A673 (cell line): ENCODE measurements around the gene SNRNP25. TPM values are rescaled to one million over a fixed set of nuclear protein-coding genes. Genes with fewer than 3 reads are reported as not detected.

Experiments
- BruUV-seq: library from RNA; stranded (reverse); fragments of 400-500 nt; replicated peaks from 2 replicates; lab custom pipeline; 2021; lab: Mats Ljungman, UMichigan
- CTCF ChIA-PET: fragments of 300-600 bp; sonication (Branson Sonifier 250); formaldehyde crosslinking; loops from one replicate; lab custom pipeline; 2022; ENCODE audit warnings: antibody characterized with exemption; lab: Charles Lee
- POLR2A ChIA-PET: fragments of 300-600 bp; sonication (Branson Sonifier 250); formaldehyde crosslinking; loops from one replicate; lab custom pipeline; 2022; ENCODE audit warnings: antibody characterized with exemption; ENCODE audit not compliant: low non-redundant PET; lab: Charles Lee
- DNase-seq: peaks from one replicate; pipeline ENCODE4 v3.0.0-alpha.2; 2015; ENCODE audit warnings: low spot score
- H3K27ac ChIP-seq: fragments of 200-600 bp; sonication (generic); 2 replicates; pipeline ENCODE4 v1.5.1; 2016; ENCODE audit warnings: mixed run types, low read depth, mild to moderate bottlenecking, mixed read lengths, antibody characterized with exemption, low read length; ENCODE audit not compliant: poor library complexity, severe bottlenecking
- H3K27me3 ChIP-seq: fragments of 200-600 bp; sonication (generic); replicated peaks from 2 replicates; pipeline ENCODE4 v1.6.1; 2017; ENCODE audit warnings: mixed run types, low read depth, mild to moderate bottlenecking, mixed read lengths, antibody characterized with exemption, low read length; ENCODE audit not compliant: insufficient read depth, poor library complexity
- H3K36me3 ChIP-seq: fragments of 200-600 bp; sonication (generic); 2 replicates; pipeline ENCODE4 v1.6.1; 2016; ENCODE audit warnings: mixed run types, mild to moderate bottlenecking, mixed read lengths, antibody characterized with exemption, low read length; ENCODE audit not compliant: insufficient read depth, poor library complexity, severe bottlenecking
- H3K4me1 ChIP-seq: fragments of 200-600 bp; sonication (generic); 2 replicates; pipeline ENCODE4 v1.6.1; 2017; ENCODE audit warnings: mixed run types, mild to moderate bottlenecking, mixed read lengths, antibody characterized with exemption, low read length; ENCODE audit not compliant: insufficient read depth, poor library complexity, severe bottlenecking
- H3K4me3 ChIP-seq: fragments of 200-600 bp; sonication (generic); 2 replicates; pipeline ENCODE4 v1.5.1; 2016; ENCODE audit warnings: low read depth, mixed run types, mild to moderate bottlenecking, mixed read lengths, low read length; ENCODE audit not compliant: poor library complexity, severe bottlenecking
- H3K9me3 ChIP-seq: fragments of 200-600 bp; sonication (generic); 2 replicates; pipeline ENCODE4 v1.6.1; 2016; ENCODE audit warnings: mixed run types, low read depth, mild to moderate bottlenecking, mixed read lengths, antibody characterized with exemption, low read length; ENCODE audit not compliant: poor library complexity, severe bottlenecking
- EZH2 ChIP-seq: fragments of 200-600 bp; sonication (generic); IDR thresholded peaks from 2 replicates; pipeline ENCODE4 v1.6.1; 2017; ENCODE audit warnings: borderline replicate concordance, low read depth, mild to moderate bottlenecking, mixed read lengths, antibody characterized with exemption, low read length; ENCODE audit not compliant: poor library complexity, severe bottlenecking
- intact Hi-C: fragments of 100-400 bp; cut with micrococcal nuclease; formaldehyde crosslinking; loops from one replicate; pipeline ENCODE4 v1.10.0; 2022; ENCODE audit not compliant: unreplicated experiment
- total RNA-seq: library from RNA; stranded (reverse); gene quantifications from 2 replicates; pipeline ENCODE4 v1.2.3, GENCODE V29; 2021
- TF ChIP-seq, protein P1 (sequence below): fragments of 300-800, 200-600 bp; sonication (generic); conservative IDR thresholded peaks from 2 replicates; pipeline ENCODE4 v1.5.1; 2017; ENCODE audit warnings: low read depth, mild to moderate bottlenecking, antibody characterized with exemption, low read length, moderate library complexity, mixed read lengths

The SNRNP25 gene
- total RNA-seq, 1 experiment from 2014 or later = 54.9 TPM

DNA sequence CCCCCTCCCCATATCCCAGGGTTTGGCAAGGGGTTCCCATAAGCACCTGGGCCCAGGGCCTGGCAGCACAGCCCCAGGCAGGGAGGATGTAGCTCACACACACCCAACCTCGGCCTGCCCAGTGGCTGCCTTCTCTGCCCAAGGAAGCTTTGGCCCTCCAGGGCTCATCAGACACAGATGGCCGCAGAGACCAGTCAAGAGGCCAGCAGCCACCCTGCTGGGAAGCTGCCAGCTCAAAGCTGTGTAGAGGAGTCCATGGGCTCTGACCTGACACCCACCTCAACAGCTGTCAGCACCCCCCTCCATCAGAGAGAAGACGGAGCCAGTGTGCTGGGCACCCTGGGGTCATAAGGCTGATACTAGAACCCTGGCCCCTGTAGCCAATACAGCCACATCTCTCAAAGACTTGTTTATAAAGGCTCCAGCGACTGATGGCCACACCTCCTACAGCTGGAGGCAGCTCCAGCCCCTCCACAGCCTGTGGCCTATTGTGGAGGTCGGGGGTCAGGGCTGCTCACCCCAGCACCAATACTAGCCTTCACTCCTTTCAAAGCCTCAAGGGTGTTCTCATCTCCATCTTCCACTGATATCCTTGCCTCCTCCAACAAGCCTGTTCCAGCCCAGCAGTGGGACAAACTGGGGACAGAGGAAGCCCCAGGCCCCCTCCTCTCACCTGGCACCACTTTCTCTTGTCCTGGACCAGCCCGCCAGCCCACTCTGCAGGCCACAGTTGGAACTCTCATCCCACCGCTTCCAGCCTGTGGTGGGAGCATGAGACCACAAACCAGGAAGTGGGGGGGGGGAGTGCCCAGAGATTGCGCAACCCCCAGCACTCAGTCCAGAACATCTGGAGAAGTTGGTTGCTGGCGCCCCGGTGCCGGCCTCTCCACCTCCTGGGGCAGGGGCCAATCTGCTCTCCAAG is 22.2 kb downstream of the SNRNP25 start:
- H3K27ac ChIP-seq = no peak overlapping the region
- H3K4me3 ChIP-seq = no peak overlapping the region
- peaks cover 4% of the 10 kb centered on the region for H3K36me3 ChIP-seq
- TF ChIP-seq, protein P1, sequence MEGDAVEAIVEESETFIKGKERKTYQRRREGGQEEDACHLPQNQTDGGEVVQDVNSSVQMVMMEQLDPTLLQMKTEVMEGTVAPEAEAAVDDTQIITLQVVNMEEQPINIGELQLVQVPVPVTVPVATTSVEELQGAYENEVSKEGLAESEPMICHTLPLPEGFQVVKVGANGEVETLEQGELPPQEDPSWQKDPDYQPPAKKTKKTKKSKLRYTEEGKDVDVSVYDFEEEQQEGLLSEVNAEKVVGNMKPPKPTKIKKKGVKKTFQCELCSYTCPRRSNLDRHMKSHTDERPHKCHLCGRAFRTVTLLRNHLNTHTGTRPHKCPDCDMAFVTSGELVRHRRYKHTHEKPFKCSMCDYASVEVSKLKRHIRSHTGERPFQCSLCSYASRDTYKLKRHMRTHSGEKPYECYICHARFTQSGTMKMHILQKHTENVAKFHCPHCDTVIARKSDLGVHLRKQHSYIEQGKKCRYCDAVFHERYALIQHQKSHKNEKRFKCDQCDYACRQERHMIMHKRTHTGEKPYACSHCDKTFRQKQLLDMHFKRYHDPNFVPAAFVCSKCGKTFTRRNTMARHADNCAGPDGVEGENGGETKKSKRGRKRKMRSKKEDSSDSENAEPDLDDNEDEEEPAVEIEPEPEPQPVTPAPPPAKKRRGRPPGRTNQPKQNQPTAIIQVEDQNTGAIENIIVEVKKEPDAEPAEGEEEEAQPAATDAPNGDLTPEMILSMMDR = peak; percentile 42; the same call in 1 of the 2 replicates
- TF ChIP-seq EZH2 = no peak
- peak; percentile 75 for DNase-seq
- CTCF ChIA-PET = interaction anchor here (0.5 to 1.2 kb wide), 2 partner anchors 21 to 277 kb away, joined by 3 to 7 read pairs; partner anchors contain the start of gene AXIN1
- intact Hi-C loops = no loop called here
- H3K4me1 ChIP-seq = peaks cover 38% of the 10 kb centered on the region
- H3K9me3 ChIP-seq = no peaks in the 10 kb centered on the region
- POLR2A ChIA-PET = no interaction called here
- no TSS peak for BruUV-seq
- H3K27me3 ChIP-seq = no peaks in the 10 kb centered on the region

GRCh38 chr16:76535-77272 is 23.1 kb downstream of the SNRNP25 start:
- peaks cover 35% of the 10 kb centered on the region for H3K4me1 ChIP-seq

GRCh38 chr16:77273-77806 is 23.7 kb downstream of the SNRNP25 start:
- intact Hi-C loops = no loop called here
- peak; percentile 47 for DNase-seq
- ChIA-PET CTCF (interaction anchor here (0.6 to 1.4 kb wide), 4 partner anchors 12 to 30 kb away, joined by 3 to 4 read pairs (median 4); no protein-coding TSS in a partner anchor), POLR2A (no interaction called here)
- no TSS peak for BruUV-seq
- TF ChIP-seq, protein P1 = no peak
- TF ChIP-seq EZH2 = no peak
- Histone ChIP-seq H3K27ac (peak overlapping the region; percentile 82), H3K4me3 (peak overlapping the region; percentile 76), H3K36me3 (peaks cover 4% of the 10 kb centered on the region), H3K4me1 (peaks cover 35% of the 10 kb centered on the region), H3K9me3 (no peaks in the 10 kb centered on the region), H3K27me3 (no peaks in the 10 kb centered on the region)

More at GRCh38 chr16:76535-77272, 23.1 kb downstream of the SNRNP25 start:
- Histone ChIP-seq H3K4me3 (peak overlapping the region; percentile 76), H3K27me3 (no peaks in the 10 kb centered on the region), H3K27ac (peak overlapping the region; percentile 82), H3K9me3 (no peaks in the 10 kb centered on the region), H3K36me3 (peaks cover 4% of the 10 kb centered on the region)
- intact Hi-C loops = no loop called here
- DNase-seq = peak; percentile 46
- POLR2A ChIA-PET = no interaction called here
- TF ChIP-seq, protein P1 = no peak
- TF ChIP-seq EZH2 = no peak
- no TSS peak for BruUV-seq
- CTCF ChIA-PET = interaction anchor here (0.7 to 1.4 kb wide), 3 partner anchors 11 to 30 kb away, joined by 4 read pairs; no protein-coding TSS in a partner anchor
